HepG2 (cell line): ENCODE results near the gene B4GALT3. TPM values are rescaled to one million over a fixed set of nuclear protein-coding genes. Genes with fewer than 3 reads are reported as not detected.

Experiments used
- ATF1 ChIP-seq: IDR thresholded peaks from 2 replicates; pipeline ENCODE4 v1.6.1; 2016; ENCODE audit warnings: mild to moderate bottlenecking, control low read depth
- CEBPG ChIP-seq: IDR thresholded peaks from 2 replicates; pipeline ENCODE4 v1.6.1; 2016
- DR1 ChIP-seq: sonication (generic); formaldehyde crosslinking; IDR thresholded peaks from 2 replicates; pipeline ENCODE4 v1.8.0; 2021; ENCODE audit warnings: mild to moderate bottlenecking, missing genetic modification reagents, inconsistent platforms
- ETV6 ChIP-seq: sonication (generic); formaldehyde crosslinking; conservative IDR thresholded peaks from 2 replicates; pipeline ENCODE4 v1.4.0; 2020; ENCODE audit warnings: missing genetic modification reagents
- IRF2 ChIP-seq: IDR thresholded peaks from 2 replicates; pipeline ENCODE4 v1.6.1; 2018; ENCODE audit warnings: missing genetic modification reagents, missing compliant biosample characterization
- KLF11 ChIP-seq: IDR thresholded peaks from 2 replicates; pipeline ENCODE4 v1.6.1; 2016; ENCODE audit warnings: missing compliant biosample characterization
- NONO ChIP-seq, 2 experiments: fragments of 450-650 bp in 1 of 2; sonication (generic) in 1 of 2; formaldehyde crosslinking in 1 of 2; IDR thresholded peaks in 1 of 2; conservative IDR thresholded peaks in 1 of 2; 2 replicates each; pipeline versions ENCODE4 v1.6.1 to v1.8.0; 2017 to 2022; ENCODE audit warnings: mild to moderate bottlenecking in 1 of 2, missing genetic modification reagents in 1 of 2, moderate library complexity in 1 of 2
- REL ChIP-seq: sonication (generic); formaldehyde crosslinking; conservative IDR thresholded peaks from 2 replicates; pipeline ENCODE4 v1.8.0; 2022; ENCODE audit warnings: mild to moderate bottlenecking, missing genetic modification reagents, moderate library complexity
- SNAI1 ChIP-seq: sonication (generic); formaldehyde crosslinking; IDR thresholded peaks from 2 replicates; pipeline ENCODE4 v1.5.0; 2020; ENCODE audit warnings: mild to moderate bottlenecking, missing genetic modification reagents, borderline replicate concordance
- ZNF251 ChIP-seq: sonication (generic); formaldehyde crosslinking; IDR thresholded peaks from 2 replicates; pipeline ENCODE4 v1.9.0; 2021; ENCODE audit warnings: mild to moderate bottlenecking, missing genetic modification reagents
- ZNF333 ChIP-seq: sonication (generic); formaldehyde crosslinking; IDR thresholded peaks from 2 replicates; pipeline ENCODE4 v1.4.0; 2020; ENCODE audit warnings: mild to moderate bottlenecking, missing genetic modification reagents, borderline replicate concordance
- ZNF34 ChIP-seq: sonication (generic); formaldehyde crosslinking; IDR thresholded peaks from 2 replicates; pipeline ENCODE4 v1.4.0; 2020; ENCODE audit warnings: mild to moderate bottlenecking, missing genetic modification reagents, borderline replicate concordance
- ZNF768 ChIP-seq: sonication (generic); formaldehyde crosslinking; IDR thresholded peaks from 2 replicates; pipeline ENCODE4 v1.4.0; 2020; ENCODE audit warnings: missing genetic modification reagents
- polyA plus RNA-seq, 8 experiments: library from polyadenylated mRNA; depleted of rRNA in 3 of 8; stranded (reverse) in 7 of 8; unstranded in 1 of 8; fragments of >200 nt; fragmentation: Illumina TruSeq in 4 of 8; extraction: Trizol in 4 of 8; gene quantifications; 2 replicates each; pipeline versions ENCODE4 v1.2.1 to v1.2.3, GENCODE V29; 2011 to 2016; ENCODE audit warnings: low read depth in 4 of 8, missing spikeins in 1 of 8, mixed read lengths in 1 of 8; ENCODE audit not compliant: insufficient read depth in 1 of 8
- total RNA-seq, 5 experiments: library from RNA; depleted of rRNA; stranded (reverse); fragments of >200 nt; fragmentation: Illumina TruSeq; extraction: Trizol; gene quantifications; 2 replicates each; pipeline ENCODE4 v1.2.3, GENCODE V29; 2016; ENCODE audit warnings: low read depth in 1 of 5
- TF ChIP-seq, protein P1 (sequence below): sonication (generic); formaldehyde crosslinking; conservative IDR thresholded peaks from 2 replicates; pipeline ENCODE4 v1.5.0; 2020; ENCODE audit warnings: missing genetic modification reagents
- TF ChIP-seq, protein P2 (sequence below): sonication (generic); formaldehyde crosslinking; IDR thresholded peaks from 2 replicates; pipeline ENCODE4 v1.4.0; 2020; ENCODE audit warnings: mild to moderate bottlenecking, missing genetic modification reagents
- TF ChIP-seq, protein P3 (sequence below): IDR thresholded peaks from 2 replicates; pipeline ENCODE4 v1.4.0; 2020; ENCODE audit warnings: mild to moderate bottlenecking, missing genetic modification reagents
- TF ChIP-seq, protein P4 (sequence below): sonication (generic); formaldehyde crosslinking; IDR thresholded peaks from 2 replicates; pipeline ENCODE4 v1.4.0; 2020; ENCODE audit warnings: missing genetic modification reagents
- TF ChIP-seq, protein P5 (sequence below): sonication (generic); formaldehyde crosslinking; IDR thresholded peaks from 2 replicates; pipeline ENCODE4 v1.4.0; 2020; ENCODE audit warnings: mild to moderate bottlenecking, missing genetic modification reagents

B4GALT3 gene
- total and polyA plus RNA-seq, 2 of the 13 experiments (the other 11 are each of a cell fraction or from before 2014, with no cell fraction given): 35.6 to 40.4 TPM

DNA sequence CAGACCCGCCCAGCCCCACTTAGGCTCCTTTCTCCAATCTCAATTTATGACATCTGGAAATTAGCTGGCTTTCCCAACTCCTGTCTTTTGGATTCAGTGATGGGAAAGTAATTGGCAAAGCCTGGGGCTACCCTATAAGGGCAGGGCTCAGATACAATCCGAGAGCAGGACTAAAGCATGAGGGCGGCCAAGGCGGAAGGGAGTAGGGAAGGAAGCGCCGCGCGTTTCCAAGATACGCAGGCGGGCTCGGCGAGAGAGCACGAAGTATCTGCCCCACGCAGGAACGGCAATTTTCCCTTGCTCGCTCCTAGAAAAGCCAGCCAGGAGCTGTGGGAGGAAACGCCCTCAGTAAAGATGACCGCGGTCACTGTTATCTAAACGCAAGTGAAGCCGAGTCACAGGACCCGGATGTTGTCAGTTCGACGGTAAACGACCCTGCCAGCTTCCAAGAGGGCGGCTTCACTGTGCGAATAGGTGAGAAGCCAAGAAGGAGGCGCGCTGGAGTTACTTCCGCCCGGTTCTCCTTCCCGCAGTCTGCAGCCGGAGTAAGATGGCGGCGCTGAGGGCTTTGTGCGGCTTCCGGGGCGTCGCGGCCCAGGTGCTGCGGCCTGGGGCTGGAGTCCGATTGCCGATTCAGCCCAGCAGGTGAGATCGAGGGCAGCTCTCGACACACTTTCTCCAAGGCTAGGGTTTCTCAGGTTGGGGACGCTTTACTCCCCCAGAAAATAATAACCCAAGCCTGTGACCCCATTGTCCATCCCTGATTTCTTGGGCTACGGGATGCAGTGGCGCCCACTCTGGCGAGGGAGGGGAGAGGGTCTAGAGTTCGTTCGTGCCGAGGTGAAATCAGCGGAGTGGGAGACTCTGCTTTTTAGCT lies 24.8 kb upstream of the B4GALT3 start, which contains the start of gene NDUFS2 (continued):
- TF ChIP-seq DR1 (CRISPR knock-in tag) (no peak), ETV6 (CRISPR knock-in tag) (no peak), ATF1 (CRISPR knock-in tag) (peak; percentile 92), REL (CRISPR knock-in tag) (no peak), ZNF768 (CRISPR knock-in tag) (peak; percentile 55; the same call in 1 of the 2 replicates), CEBPG (CRISPR knock-in tag) (no peak), ZNF333 (CRISPR knock-in tag) (no peak), KLF11 (CRISPR knock-in tag) (peak; percentile 50; the same call in 1 of the 2 replicates), NONO (IDR thresholded peaks at IDR 0.05) (no peak), NONO (CRISPR knock-in tag; conservative IDR thresholded peaks at IDR 0.05) (peak; percentile 77; the same call in 1 of the 2 replicates), IRF2 (CRISPR knock-in tag) (peak; percentile 76; the same call in 1 of the 2 replicates), SNAI1 (CRISPR knock-in tag) (no peak), ZNF251 (CRISPR knock-in tag) (0 out of 2 replicates have a peak, but pooled peaks have one; percentile 51), ZNF34 (no peak)
- TF ChIP-seq, protein P1, sequence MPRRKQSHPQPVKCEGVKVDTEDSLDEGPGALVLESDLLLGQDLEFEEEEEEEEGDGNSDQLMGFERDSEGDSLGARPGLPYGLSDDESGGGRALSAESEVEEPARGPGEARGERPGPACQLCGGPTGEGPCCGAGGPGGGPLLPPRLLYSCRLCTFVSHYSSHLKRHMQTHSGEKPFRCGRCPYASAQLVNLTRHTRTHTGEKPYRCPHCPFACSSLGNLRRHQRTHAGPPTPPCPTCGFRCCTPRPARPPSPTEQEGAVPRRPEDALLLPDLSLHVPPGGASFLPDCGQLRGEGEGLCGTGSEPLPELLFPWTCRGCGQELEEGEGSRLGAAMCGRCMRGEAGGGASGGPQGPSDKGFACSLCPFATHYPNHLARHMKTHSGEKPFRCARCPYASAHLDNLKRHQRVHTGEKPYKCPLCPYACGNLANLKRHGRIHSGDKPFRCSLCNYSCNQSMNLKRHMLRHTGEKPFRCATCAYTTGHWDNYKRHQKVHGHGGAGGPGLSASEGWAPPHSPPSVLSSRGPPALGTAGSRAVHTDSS (CRISPR knock-in tag): no peak
- TF ChIP-seq, protein P2, sequence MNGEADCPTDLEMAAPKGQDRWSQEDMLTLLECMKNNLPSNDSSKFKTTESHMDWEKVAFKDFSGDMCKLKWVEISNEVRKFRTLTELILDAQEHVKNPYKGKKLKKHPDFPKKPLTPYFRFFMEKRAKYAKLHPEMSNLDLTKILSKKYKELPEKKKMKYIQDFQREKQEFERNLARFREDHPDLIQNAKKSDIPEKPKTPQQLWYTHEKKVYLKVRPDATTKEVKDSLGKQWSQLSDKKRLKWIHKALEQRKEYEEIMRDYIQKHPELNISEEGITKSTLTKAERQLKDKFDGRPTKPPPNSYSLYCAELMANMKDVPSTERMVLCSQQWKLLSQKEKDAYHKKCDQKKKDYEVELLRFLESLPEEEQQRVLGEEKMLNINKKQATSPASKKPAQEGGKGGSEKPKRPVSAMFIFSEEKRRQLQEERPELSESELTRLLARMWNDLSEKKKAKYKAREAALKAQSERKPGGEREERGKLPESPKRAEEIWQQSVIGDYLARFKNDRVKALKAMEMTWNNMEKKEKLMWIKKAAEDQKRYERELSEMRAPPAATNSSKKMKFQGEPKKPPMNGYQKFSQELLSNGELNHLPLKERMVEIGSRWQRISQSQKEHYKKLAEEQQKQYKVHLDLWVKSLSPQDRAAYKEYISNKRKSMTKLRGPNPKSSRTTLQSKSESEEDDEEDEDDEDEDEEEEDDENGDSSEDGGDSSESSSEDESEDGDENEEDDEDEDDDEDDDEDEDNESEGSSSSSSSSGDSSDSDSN (CRISPR knock-in tag): peak; percentile 75
- TF ChIP-seq, protein P3, sequence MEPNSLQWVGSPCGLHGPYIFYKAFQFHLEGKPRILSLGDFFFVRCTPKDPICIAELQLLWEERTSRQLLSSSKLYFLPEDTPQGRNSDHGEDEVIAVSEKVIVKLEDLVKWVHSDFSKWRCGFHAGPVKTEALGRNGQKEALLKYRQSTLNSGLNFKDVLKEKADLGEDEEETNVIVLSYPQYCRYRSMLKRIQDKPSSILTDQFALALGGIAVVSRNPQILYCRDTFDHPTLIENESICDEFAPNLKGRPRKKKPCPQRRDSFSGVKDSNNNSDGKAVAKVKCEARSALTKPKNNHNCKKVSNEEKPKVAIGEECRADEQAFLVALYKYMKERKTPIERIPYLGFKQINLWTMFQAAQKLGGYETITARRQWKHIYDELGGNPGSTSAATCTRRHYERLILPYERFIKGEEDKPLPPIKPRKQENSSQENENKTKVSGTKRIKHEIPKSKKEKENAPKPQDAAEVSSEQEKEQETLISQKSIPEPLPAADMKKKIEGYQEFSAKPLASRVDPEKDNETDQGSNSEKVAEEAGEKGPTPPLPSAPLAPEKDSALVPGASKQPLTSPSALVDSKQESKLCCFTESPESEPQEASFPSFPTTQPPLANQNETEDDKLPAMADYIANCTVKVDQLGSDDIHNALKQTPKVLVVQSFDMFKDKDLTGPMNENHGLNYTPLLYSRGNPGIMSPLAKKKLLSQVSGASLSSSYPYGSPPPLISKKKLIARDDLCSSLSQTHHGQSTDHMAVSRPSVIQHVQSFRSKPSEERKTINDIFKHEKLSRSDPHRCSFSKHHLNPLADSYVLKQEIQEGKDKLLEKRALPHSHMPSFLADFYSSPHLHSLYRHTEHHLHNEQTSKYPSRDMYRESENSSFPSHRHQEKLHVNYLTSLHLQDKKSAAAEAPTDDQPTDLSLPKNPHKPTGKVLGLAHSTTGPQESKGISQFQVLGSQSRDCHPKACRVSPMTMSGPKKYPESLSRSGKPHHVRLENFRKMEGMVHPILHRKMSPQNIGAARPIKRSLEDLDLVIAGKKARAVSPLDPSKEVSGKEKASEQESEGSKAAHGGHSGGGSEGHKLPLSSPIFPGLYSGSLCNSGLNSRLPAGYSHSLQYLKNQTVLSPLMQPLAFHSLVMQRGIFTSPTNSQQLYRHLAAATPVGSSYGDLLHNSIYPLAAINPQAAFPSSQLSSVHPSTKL: peak; percentile 45; the same call in 1 of the 2 replicates
- TF ChIP-seq, protein P4, sequence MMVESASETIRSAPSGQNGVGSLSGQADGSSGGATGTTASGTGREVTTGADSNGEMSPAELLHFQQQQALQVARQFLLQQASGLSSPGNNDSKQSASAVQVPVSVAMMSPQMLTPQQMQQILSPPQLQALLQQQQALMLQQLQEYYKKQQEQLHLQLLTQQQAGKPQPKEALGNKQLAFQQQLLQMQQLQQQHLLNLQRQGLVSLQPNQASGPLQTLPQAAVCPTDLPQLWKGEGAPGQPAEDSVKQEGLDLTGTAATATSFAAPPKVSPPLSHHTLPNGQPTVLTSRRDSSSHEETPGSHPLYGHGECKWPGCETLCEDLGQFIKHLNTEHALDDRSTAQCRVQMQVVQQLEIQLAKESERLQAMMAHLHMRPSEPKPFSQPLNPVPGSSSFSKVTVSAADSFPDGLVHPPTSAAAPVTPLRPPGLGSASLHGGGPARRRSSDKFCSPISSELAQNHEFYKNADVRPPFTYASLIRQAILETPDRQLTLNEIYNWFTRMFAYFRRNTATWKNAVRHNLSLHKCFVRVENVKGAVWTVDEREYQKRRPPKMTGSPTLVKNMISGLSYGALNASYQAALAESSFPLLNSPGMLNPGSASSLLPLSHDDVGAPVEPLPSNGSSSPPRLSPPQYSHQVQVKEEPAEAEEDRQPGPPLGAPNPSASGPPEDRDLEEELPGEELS (CRISPR knock-in tag): peak; percentile 65; the same call in 1 of the 2 replicates
- TF ChIP-seq, protein P5, sequence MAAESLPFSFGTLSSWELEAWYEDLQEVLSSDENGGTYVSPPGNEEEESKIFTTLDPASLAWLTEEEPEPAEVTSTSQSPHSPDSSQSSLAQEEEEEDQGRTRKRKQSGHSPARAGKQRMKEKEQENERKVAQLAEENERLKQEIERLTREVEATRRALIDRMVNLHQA (CRISPR knock-in tag): no peak
